AG09309 (cell line): ENCODE results near the gene ZDHHC11.

Source experiments
- DNase-seq: peaks from one replicate; pipeline ENCODE4 v3.0.0-alpha.2; 2010; ENCODE audit warnings: low read depth
- H3K4me3 ChIP-seq: 2 replicates; pipeline ENCODE4 v1.5.1; 2011; ENCODE audit warnings: mild to moderate bottlenecking, low read depth, low read length, moderate library complexity; ENCODE audit not compliant: control insufficient read depth
- TF ChIP-seq, protein P1 (sequence below): IDR thresholded peaks from 2 replicates; pipeline ENCODE4 v1.5.1; 2011; ENCODE audit warnings: mild to moderate bottlenecking, low read depth, low read length, inconsistent platforms; ENCODE audit not compliant: insufficient read depth, control insufficient read depth; ENCODE audit errors: missing control alignments

ZDHHC11 gene

GRCh38 chr5:761059-761771, 89.6 kb downstream of the ZDHHC11 start:
- H3K4me3 ChIP-seq: no peak overlapping the region
- TF ChIP-seq, protein P1, sequence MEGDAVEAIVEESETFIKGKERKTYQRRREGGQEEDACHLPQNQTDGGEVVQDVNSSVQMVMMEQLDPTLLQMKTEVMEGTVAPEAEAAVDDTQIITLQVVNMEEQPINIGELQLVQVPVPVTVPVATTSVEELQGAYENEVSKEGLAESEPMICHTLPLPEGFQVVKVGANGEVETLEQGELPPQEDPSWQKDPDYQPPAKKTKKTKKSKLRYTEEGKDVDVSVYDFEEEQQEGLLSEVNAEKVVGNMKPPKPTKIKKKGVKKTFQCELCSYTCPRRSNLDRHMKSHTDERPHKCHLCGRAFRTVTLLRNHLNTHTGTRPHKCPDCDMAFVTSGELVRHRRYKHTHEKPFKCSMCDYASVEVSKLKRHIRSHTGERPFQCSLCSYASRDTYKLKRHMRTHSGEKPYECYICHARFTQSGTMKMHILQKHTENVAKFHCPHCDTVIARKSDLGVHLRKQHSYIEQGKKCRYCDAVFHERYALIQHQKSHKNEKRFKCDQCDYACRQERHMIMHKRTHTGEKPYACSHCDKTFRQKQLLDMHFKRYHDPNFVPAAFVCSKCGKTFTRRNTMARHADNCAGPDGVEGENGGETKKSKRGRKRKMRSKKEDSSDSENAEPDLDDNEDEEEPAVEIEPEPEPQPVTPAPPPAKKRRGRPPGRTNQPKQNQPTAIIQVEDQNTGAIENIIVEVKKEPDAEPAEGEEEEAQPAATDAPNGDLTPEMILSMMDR: no peak
- no peak for DNase-seq

- no peak overlapping the region for H3K4me3 ChIP-seq
- TF ChIP-seq, protein P1: no peak
- DNase-seq: no peak
These were observed 90.3 kb downstream of the ZDHHC11 start for GRCh38 chr5:760363-761058.

DNA sequence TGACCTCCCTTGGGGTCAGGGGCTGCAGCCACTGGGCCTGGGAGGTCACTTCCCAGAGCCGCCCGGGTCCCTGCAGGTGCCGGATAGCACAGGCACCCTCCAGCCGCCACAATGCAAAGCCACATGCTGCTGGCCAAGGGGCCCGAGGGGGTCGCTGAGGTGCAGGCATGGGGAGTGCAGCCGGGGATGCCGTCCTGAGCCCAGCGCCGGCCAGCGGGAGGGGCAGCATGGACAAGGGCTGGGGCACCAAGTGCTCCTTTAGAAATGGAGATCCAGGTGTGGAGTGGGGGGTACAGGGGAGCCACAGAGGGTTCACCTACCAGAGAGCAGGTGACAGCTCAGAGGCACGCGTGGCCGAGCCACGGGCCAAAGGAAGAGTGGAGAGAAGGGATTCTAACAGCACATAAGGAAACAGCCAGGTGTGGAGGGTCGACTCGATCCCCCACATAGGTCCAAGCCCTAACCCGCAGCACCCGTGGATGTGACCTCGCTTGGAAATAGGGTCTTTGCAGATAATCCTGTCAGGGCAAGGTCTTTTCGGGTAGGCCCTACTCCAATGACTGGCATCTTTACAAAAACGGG, 90.9 kb downstream of the ZDHHC11 start:
- TF ChIP-seq, protein P1: no peak
- H3K4me3 ChIP-seq: no peak overlapping the region
- no peak for DNase-seq

DNA sequence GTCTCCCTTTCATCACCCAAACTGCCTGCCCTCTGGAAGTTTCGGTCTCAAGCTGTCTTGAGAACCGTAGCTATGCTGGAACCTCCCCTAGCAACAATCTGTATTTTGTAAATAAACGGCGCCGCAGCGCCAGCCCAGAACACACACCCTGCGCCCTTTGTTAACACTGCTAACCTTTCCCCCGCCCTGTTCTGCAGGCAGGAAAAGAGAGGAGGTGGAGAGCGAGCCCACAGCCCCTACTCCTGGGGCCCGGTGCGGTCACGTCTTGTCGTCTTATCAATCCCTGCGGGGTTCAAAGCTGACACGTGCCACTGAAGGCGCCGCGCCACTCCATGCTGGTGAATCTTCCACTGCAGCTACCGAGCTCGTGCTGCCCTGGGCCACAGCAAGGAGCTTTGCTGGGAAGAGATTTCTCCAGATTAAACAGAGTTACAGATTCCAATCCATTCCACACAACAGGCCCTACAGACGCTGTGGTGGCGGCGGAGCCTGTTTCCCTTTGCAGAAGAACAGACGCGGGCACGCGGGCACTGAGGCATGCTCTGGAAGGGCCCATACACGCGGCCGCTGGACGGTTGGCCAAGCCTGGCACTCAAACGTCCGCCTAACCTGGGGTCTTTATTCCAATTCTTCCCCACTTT, 91.6 kb downstream of the ZDHHC11 start:
- no peak overlapping the region for H3K4me3 ChIP-seq
- DNase-seq: no peak
- TF ChIP-seq, protein P1: no peak

DNA sequence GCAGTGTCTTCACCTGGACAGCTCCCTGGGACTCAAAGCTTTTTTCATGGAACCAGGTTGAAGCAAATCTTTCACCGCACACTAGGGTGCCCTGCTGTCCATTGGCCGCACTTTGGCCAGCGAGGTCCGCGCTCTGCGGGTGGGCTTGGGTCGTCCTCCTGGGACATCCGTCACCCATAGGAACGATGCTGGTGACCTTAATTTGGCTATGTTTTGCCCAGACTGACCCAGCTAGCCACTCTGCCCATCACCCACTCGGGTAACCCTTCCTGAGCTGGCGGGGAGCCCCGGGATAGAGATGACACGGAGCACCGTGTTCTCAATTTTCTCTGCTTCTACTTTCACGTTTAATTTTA, 92.1 kb downstream of the ZDHHC11 start:
- TF ChIP-seq, protein P1: no peak

DNA sequence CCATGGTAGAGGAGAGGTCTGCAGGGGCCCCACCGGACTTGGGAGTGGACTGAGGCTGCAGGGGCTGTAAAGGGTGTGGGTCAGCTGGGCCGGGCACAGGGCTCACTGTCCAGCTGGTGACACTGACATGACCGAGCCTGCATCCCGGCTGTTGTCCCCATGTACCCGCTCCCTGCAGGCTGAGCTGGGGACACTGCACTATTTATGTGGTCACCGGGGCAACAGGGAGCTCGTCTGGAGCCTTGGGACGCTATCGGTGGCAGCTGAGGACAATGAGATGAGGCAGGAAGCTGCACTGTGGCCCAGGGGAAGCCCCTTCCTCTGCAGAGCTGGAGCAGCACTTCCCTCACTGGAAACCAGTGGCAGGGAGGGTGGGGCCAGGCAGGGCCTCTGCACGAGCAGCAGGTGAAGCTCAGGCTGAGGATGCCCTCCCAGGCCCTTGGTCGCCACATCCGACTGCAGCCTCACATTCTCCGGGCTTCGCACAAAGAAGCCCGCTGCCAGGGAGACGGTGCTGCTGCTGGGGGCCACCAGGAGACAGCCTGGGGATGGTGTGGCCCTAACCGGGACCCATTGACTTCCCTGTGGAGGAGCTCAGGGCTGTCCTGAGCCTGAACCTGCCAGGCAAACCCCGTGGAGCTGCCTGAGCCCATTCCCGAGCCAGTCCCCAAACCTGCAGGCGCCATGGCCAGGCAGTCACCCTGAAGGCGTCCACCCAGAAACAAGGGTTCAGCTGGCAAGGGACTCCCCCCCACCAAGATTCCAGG, 92.7 kb downstream of the ZDHHC11 start:
- TF ChIP-seq, protein P1: no peak
- DNase-seq: no peak
- H3K4me3 ChIP-seq: no peak overlapping the region

More for the DNA sequence above, 92.1 kb downstream of the ZDHHC11 start:
- no peak overlapping the region for H3K4me3 ChIP-seq
- DNase-seq: no peak
